Mucosa of stomach (tissue), 1 donor: Measurements from ENCODE around the gene CMTM3.
"Not testable (repeated sequence)": the region's sequence is repeated elsewhere in the genome, so short reads cannot be mapped to it uniquely, and the experiment has no call there.

ENCODE experiments used
- H3K27me3 ChIP-seq: one replicate; pipeline ENCODE4 v1.7.0; 2013; ENCODE audit warnings: mild to moderate bottlenecking, low read length; ENCODE audit not compliant: control insufficient read depth, insufficient read depth
- H3K36me3 ChIP-seq: one replicate; pipeline ENCODE4 v1.7.0; 2013; ENCODE audit warnings: low read length; ENCODE audit not compliant: control insufficient read depth, insufficient read depth
- H3K4me1 ChIP-seq: one replicate; pipeline ENCODE4 v1.7.0; 2013; ENCODE audit warnings: mild to moderate bottlenecking, low read length; ENCODE audit not compliant: control insufficient read depth, insufficient read depth
- H3K4me3 ChIP-seq: one replicate; pipeline ENCODE4 v1.7.0; 2013; ENCODE audit warnings: low read length
- H3K9ac ChIP-seq: one replicate; pipeline ENCODE4 v1.7.0; 2013; ENCODE audit warnings: mild to moderate bottlenecking, low read length, moderate library complexity
- H3K9me3 ChIP-seq: one replicate; pipeline ENCODE4 v1.7.0; 2013; ENCODE audit warnings: mild to moderate bottlenecking, low read length, moderate library complexity; ENCODE audit not compliant: control insufficient read depth
- donor health status: Pancreatic carcinoma.

Gene CMTM3

DNA sequence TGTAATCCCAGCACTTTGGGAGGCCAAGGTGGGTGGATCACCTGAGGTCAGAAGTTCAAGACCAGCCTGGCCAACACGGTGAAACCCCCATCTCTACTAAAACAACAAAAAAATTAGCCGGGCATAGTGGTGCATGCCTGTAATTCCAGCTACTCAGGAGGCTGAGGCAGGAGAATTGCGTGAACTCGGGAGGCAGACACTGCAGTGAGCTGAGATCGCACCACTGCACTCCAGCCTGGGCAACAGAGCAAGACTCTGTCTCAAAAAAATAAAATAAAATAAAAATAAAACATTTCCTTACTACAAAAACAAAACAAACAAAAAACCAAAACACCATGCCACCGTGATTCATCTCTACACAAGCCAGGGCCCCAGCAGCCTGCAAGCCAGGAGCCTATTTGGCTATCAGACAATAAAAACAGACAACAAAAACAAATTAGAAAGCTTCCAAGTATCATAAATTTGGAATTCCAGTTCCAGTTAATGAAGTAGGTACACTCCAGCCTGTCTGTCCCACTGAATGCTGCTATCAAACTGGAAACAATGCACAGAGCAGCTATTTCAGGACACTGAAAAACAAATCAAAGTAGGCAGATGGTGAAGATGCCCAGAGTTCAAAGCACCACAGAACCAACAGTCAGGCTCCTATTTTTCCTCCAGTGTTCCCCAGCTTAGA, 57.3 kb downstream of the CMTM3 start:
- H3K27me3 ChIP-seq, H3K4me3 ChIP-seq, H3K9ac ChIP-seq, H3K9me3 ChIP-seq, H3K36me3 ChIP-seq: not testable (repeated sequence)
- peaks cover 32% of the 10 kb centered on the region for H3K4me1 ChIP-seq

DNA sequence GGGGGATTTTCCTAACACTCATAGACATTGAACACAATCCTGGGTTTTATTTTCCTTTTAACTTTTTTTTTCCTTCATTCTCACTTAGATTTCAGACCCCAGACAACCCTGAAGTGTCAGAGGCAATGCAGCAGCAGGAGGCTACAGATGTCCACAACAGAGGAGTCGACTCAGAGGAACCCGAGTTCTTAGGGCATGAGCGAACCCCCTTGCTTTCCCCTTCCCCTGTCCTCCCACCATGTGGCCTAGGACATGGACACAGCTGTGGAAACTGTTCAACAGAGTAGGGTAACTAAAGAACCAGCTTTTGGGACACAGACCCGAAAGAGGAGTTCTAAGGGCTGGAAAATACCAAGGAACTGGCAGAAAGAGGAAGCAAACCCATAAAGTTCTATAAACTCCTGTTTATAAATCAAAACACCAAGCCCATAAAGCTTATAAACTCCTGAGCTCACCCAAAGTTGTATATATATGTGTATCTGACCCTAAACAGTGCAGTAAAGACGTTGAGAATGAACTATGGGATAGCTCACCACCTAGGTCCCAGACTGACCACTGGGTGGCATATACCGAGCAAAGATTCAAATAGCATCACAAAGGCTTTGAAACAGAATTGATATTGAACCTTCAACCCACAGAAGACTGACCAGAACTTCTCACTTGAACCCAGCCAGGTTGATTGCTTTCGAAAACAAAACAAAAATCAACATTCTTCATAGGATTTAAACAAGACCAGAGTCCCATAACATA, 58.1 kb downstream of the CMTM3 start:
- H3K4me1 ChIP-seq: peaks cover 32% of the 10 kb centered on the region
- H3K9ac ChIP-seq: peak overlapping the region; percentile 13
- H3K36me3 ChIP-seq: no peaks in the 10 kb centered on the region
- H3K27me3 ChIP-seq: no peaks in the 10 kb centered on the region
- no peaks in the 10 kb centered on the region for H3K9me3 ChIP-seq
- no peak overlapping the region for H3K4me3 ChIP-seq
